Type B pancreatic cell (in vitro differentiated cells): ENCODE data around the gene TPM2. TPM values are rescaled to one million over a fixed set of nuclear protein-coding genes. Genes with fewer than 3 reads are reported as not detected.

Experiments used
- DNase-seq: peaks from one replicate; pipeline ENCODE4 v3.0.0; 2021; ENCODE audit warnings: mixed read lengths; ENCODE audit not compliant: unreplicated experiment; ENCODE audit errors: extremely low spot score
- H3K27ac Mint-ChIP-seq: 2 replicates; pipeline ENCODE4 v1.8.0; 2021; ENCODE audit warnings: mild to moderate bottlenecking, mixed read lengths
- H3K27me3 Mint-ChIP-seq: 2 replicates; pipeline ENCODE4 v1.8.0; 2021; ENCODE audit warnings: mixed read lengths
- H3K36me3 Mint-ChIP-seq: 2 replicates; pipeline ENCODE4 v1.8.0; 2021; ENCODE audit warnings: mixed read lengths
- H3K4me1 Mint-ChIP-seq: one replicate; pipeline ENCODE4 v1.8.0; 2021; ENCODE audit warnings: mixed read lengths; ENCODE audit not compliant: unreplicated experiment
- H3K4me3 Mint-ChIP-seq: 2 replicates; pipeline ENCODE4 v1.8.0; 2021; ENCODE audit warnings: mild to moderate bottlenecking, mixed read lengths
- H3K9me3 Mint-ChIP-seq: 2 replicates; pipeline ENCODE4 v1.8.0; 2021; ENCODE audit warnings: mixed read lengths
- total RNA-seq: library from RNA; stranded (reverse); gene quantifications from 2 replicates; pipeline ENCODE4 v1.2.1, GENCODE V29; 2021; ENCODE audit warnings: low replicate concordance
- TF ChIP-seq, protein P1 (sequence below): fragments of 200-600 bp; sonication (generic); conservative IDR thresholded peaks from 2 replicates; pipeline ENCODE4 v1.5.0; 2021; ENCODE audit warnings: antibody characterized with exemption, mild to moderate bottlenecking

The TPM2 gene
- total RNA-seq, 1 donor from 2014 or later: 241 TPM

GRCh38 chr9:35683323-35683722, 6.4 kb downstream of the TPM2 start:
- Mint-ChIP-seq H3K27ac (no peak overlapping the region), H3K4me3 (no peak overlapping the region), H3K9me3 (no peaks in the 10 kb centered on the region), H3K4me1 (peaks cover 29% of the 10 kb centered on the region), H3K27me3 (no peaks in the 10 kb centered on the region), H3K36me3 (peaks cover 15% of the 10 kb centered on the region)
- TF ChIP-seq, protein P1, sequence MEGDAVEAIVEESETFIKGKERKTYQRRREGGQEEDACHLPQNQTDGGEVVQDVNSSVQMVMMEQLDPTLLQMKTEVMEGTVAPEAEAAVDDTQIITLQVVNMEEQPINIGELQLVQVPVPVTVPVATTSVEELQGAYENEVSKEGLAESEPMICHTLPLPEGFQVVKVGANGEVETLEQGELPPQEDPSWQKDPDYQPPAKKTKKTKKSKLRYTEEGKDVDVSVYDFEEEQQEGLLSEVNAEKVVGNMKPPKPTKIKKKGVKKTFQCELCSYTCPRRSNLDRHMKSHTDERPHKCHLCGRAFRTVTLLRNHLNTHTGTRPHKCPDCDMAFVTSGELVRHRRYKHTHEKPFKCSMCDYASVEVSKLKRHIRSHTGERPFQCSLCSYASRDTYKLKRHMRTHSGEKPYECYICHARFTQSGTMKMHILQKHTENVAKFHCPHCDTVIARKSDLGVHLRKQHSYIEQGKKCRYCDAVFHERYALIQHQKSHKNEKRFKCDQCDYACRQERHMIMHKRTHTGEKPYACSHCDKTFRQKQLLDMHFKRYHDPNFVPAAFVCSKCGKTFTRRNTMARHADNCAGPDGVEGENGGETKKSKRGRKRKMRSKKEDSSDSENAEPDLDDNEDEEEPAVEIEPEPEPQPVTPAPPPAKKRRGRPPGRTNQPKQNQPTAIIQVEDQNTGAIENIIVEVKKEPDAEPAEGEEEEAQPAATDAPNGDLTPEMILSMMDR: no peak
- DNase-seq: no peak

DNA sequence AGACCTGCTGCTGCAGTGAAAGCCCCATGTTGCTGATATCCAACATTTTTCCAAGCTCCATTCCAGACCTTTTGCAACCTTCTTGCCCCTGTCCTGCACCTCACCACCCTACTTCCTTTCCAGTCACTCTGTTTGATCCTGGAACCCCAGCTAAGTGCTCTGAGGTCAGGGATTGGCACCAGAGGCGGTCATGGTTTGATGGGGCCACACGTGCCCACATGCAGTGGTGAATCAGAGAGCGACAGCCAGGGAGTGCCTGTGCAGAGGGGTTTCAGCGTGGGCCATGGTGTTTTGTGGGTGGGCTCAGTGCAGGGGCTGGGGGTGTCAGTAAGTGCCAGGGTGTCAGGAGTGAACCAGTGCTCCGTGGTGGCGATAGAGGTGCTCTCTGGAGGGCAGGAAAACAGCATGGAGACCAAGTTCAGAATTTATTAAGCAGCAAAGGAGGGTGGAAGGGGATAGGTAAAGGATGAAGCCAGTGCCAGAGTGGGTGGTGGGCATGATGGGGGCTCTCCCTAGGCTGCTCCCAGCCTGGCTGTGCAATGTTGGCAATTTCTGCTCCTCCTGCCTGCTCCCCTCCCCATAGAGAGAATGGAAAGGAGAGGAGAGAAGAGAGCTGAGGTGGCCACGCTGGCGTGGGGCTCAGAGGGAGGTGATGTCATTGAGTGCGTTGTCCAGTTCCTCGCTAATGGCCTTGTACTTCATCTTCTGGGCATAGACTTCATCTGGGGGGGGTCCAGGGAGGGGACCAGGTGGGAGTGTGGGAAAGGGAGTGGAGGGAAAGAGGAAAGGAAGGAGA, 7.0 kb downstream of the TPM2 start:
- no peak for DNase-seq
- TF ChIP-seq, protein P1: no peak
- Mint-ChIP-seq H3K27ac (no peak overlapping the region), H3K9me3 (no peaks in the 10 kb centered on the region), H3K36me3 (peaks cover 15% of the 10 kb centered on the region), H3K4me3 (no peak overlapping the region), H3K4me1 (peaks cover 26% of the 10 kb centered on the region), H3K27me3 (no peaks in the 10 kb centered on the region)

GRCh38 chr9:35682051-35682450, 7.7 kb downstream of the TPM2 start:
- Mint-ChIP-seq H3K27me3 (no peaks in the 10 kb centered on the region), H3K4me3 (no peak overlapping the region), H3K9me3 (no peaks in the 10 kb centered on the region), H3K4me1 (peaks cover 26% of the 10 kb centered on the region), H3K27ac (peak overlapping the region; percentile 48), H3K36me3 (peaks cover 12% of the 10 kb centered on the region)
- no peak for DNase-seq
- TF ChIP-seq, protein P1: no peak

GRCh38 chr9:35681341-35682002, 8.3 kb downstream of the TPM2 start:
- H3K4me3 Mint-ChIP-seq: no peak overlapping the region
- no peak for DNase-seq
- peak overlapping the region; percentile 48 for H3K27ac Mint-ChIP-seq
- peaks cover 24% of the 10 kb centered on the region for H3K4me1 Mint-ChIP-seq
- peaks cover under 1% of the 10 kb centered on the region for H3K27me3 Mint-ChIP-seq
- H3K36me3 Mint-ChIP-seq: peaks cover 12% of the 10 kb centered on the region
- no peaks in the 10 kb centered on the region for H3K9me3 Mint-ChIP-seq
- TF ChIP-seq, protein P1: no peak

DNA sequence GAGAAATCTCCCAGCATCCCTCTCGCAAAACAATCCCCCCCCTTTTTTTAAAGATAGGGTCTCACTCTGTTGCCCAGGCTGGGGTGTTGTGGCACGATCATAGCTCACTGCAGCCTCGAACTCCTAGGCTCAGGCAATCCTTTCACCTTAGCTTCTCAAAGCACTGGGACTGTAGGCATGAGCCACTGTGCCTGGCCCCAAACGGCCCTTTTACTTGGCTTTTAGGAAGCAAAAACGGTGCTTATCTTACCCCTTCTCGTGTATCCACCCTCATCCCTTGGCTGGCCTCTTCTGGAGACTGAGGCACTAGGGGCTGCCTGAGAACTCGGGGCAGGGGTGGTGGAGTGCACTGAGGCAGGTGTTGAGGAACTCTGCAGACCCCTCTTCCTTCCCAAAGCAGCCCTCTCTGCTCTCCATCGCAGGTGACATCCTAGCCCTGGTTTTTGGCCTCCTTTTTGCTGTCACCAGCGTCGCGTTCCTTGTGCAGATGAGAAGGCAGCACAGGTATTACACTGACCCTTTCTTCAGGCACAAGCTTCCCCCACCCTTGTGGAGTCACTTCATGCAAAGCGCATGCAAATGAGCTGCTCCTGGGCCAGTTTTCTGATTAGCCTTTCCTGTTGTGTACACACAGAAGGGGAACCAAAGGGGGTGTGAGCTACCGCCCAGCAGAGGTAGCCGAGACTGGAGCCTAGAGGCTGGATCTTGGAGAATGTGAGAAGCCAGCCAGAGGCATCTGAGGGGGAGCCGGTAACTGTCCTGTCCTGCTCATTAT, 9.2 kb downstream of the TPM2 start:
- Mint-ChIP-seq H3K27ac (no peak overlapping the region), H3K4me3 (no peak overlapping the region), H3K4me1 (peaks cover 27% of the 10 kb centered on the region), H3K9me3 (no peaks in the 10 kb centered on the region), H3K36me3 (peaks cover 9% of the 10 kb centered on the region), H3K27me3 (peaks cover 3% of the 10 kb centered on the region)
- DNase-seq: no peak
- TF ChIP-seq, protein P1: no peak
